ENCODE measurements around the gene C1orf53.
"Not testable (repeated sequence)": the region's sequence is repeated elsewhere in the genome, so short reads cannot be mapped to it uniquely, and the experiment has no call there.

C1orf53 gene

GRCh38 chr1:197933016-197933415 lies 30.6 kb downstream of the C1orf53 start:
- no peak for DNase-seq (ENCODE audit: low read depth)
- no peak for TF ChIP-seq CTCF (IDR thresholded peaks at IDR 0.05; ENCODE audit: low read length, missing control alignments)
- no peak overlapping the region for H3K4me3 ChIP-seq (replicated peaks; ENCODE audit: low read depth, low read length)

GRCh38 chr1:197933647-197934046 lies 31.2 kb downstream of the C1orf53 start:
- TF ChIP-seq CTCF (IDR thresholded peaks at IDR 0.05; ENCODE audit: low read length, missing control alignments): no peak
- DNase-seq (ENCODE audit: low read depth): no peak
- H3K4me3 ChIP-seq (replicated peaks; ENCODE audit: low read depth, low read length): no peak overlapping the region

GRCh38 chr1:197937381-197937780 lies 35.0 kb downstream of the C1orf53 start:
- no peak overlapping the region for H3K4me3 ChIP-seq (replicated peaks; ENCODE audit: low read depth, low read length)
- no peak for DNase-seq (ENCODE audit: low read depth)
- TF ChIP-seq CTCF (IDR thresholded peaks at IDR 0.05; ENCODE audit: low read length, missing control alignments): no peak

GRCh38 chr1:197937892-197938291 lies 35.5 kb downstream of the C1orf53 start:
- H3K4me3 ChIP-seq (replicated peaks; ENCODE audit: low read depth, low read length): no peak overlapping the region
- DNase-seq (ENCODE audit: low read depth): no peak
- TF ChIP-seq CTCF (IDR thresholded peaks at IDR 0.05; ENCODE audit: low read length, missing control alignments): no peak

- DNase-seq (ENCODE audit: low read depth): peak; percentile 57
Measured at GRCh38 chr1:197939159-197939980, 36.9 kb downstream of the C1orf53 start.

GRCh38 chr1:197942042-197942441 lies 39.6 kb downstream of the C1orf53 start:
- no peak overlapping the region for H3K4me3 ChIP-seq (replicated peaks; ENCODE audit: low read depth, low read length)
- no peak for TF ChIP-seq CTCF (IDR thresholded peaks at IDR 0.05; ENCODE audit: low read length, missing control alignments)
- no peak for DNase-seq (ENCODE audit: low read depth)

More at GRCh38 chr1:197939159-197939980, 36.9 kb downstream of the C1orf53 start:
- H3K4me3 ChIP-seq (replicated peaks; ENCODE audit: low read depth, low read length): not testable (repeated sequence)

- no peak for DNase-seq (ENCODE audit: low read depth)
- TF ChIP-seq CTCF (IDR thresholded peaks at IDR 0.05; ENCODE audit: low read length, missing control alignments): no peak
- H3K4me3 ChIP-seq (replicated peaks; ENCODE audit: low read depth, low read length): no peak overlapping the region
Measured at GRCh38 chr1:197944485-197944884, 42.1 kb downstream of the C1orf53 start.
